Astrocyte (in vitro differentiated cells and primary cell): ENCODE data around the gene PADI4. TPM values are rescaled to one million over a fixed set of nuclear protein-coding genes. Genes with fewer than 3 reads are reported as not detected.

Source experiments
- DNase-seq: peaks from one replicate; pipeline ENCODE4 v3.0.0-alpha.2; 2010; ENCODE audit warnings: low read depth
- FAIRE-seq: peaks from 2 replicates; lab custom pipeline; 2011; peaks lifted over from hg19 to GRCh38; lab: Jason Lieb, UNC
- H2AFZ ChIP-seq: 2 replicates; pipeline ENCODE4 v1.6.0; 2012; ENCODE audit warnings: low read depth, low read length, inconsistent platforms
- H3K27ac ChIP-seq: 2 replicates; pipeline ENCODE4 v1.5.1; 2011; ENCODE audit warnings: low read depth, low read length, inconsistent platforms
- H3K27me3 ChIP-seq: 2 replicates; pipeline ENCODE4 v1.6.0; 2011; ENCODE audit warnings: low read length, inconsistent platforms; ENCODE audit not compliant: insufficient read depth
- H3K36me3 ChIP-seq: 2 replicates; pipeline ENCODE4 v1.5.1; 2011; ENCODE audit warnings: low read length, inconsistent platforms; ENCODE audit not compliant: insufficient read depth
- H3K4me1 ChIP-seq: 2 replicates; pipeline ENCODE4 v1.5.1; 2011; ENCODE audit warnings: low read length, inconsistent platforms; ENCODE audit not compliant: insufficient read depth
- H3K4me2 ChIP-seq: 2 replicates; pipeline ENCODE4 v1.6.0; 2012; ENCODE audit warnings: low read length, inconsistent platforms
- H3K4me3 ChIP-seq: 2 replicates; pipeline ENCODE4 v1.5.1; 2011; ENCODE audit warnings: low read depth, mild to moderate bottlenecking, low read length, inconsistent platforms; ENCODE audit not compliant: insufficient read depth
- H3K79me2 ChIP-seq: 2 replicates; pipeline ENCODE4 v1.6.0; 2012; ENCODE audit warnings: mild to moderate bottlenecking, low read length, inconsistent platforms; ENCODE audit not compliant: insufficient read depth
- H3K9ac ChIP-seq: 2 replicates; pipeline ENCODE4 v1.6.0; 2012; ENCODE audit warnings: mild to moderate bottlenecking, low read length, inconsistent platforms
- H3K9me3 ChIP-seq: 2 replicates; pipeline ENCODE4 v1.5.1; 2012; ENCODE audit warnings: low read depth, mild to moderate bottlenecking, low read length, inconsistent platforms; ENCODE audit not compliant: insufficient read depth
- H4K20me1 ChIP-seq: 2 replicates; pipeline ENCODE4 v1.6.0; 2012; ENCODE audit warnings: low read length, inconsistent platforms; ENCODE audit not compliant: insufficient read depth
- H3K27ac Mint-ChIP-seq: one replicate; pipeline ENCODE4 v1.8.0; 2021; ENCODE audit warnings: mild to moderate bottlenecking, mixed read lengths; ENCODE audit not compliant: unreplicated experiment
- H3K27me3 Mint-ChIP-seq: one replicate; pipeline ENCODE4 v1.8.0; 2021; ENCODE audit warnings: low read depth, mixed read lengths; ENCODE audit not compliant: unreplicated experiment
- H3K36me3 Mint-ChIP-seq: one replicate; pipeline ENCODE4 v1.8.0; 2021; ENCODE audit warnings: low read depth, mixed read lengths; ENCODE audit not compliant: unreplicated experiment
- H3K4me1 Mint-ChIP-seq: one replicate; pipeline ENCODE4 v1.8.0; 2021; ENCODE audit warnings: low read depth, mixed read lengths; ENCODE audit not compliant: unreplicated experiment
- H3K4me3 Mint-ChIP-seq: one replicate; pipeline ENCODE4 v1.8.0; 2021; ENCODE audit warnings: mild to moderate bottlenecking, moderate library complexity, mixed read lengths; ENCODE audit not compliant: unreplicated experiment
- H3K9me3 Mint-ChIP-seq: one replicate; pipeline ENCODE4 v1.8.0; 2021; ENCODE audit warnings: mild to moderate bottlenecking, mixed read lengths; ENCODE audit not compliant: unreplicated experiment
- CTCF ChIP-seq: IDR thresholded peaks from 2 replicates; pipeline ENCODE4 v1.5.1; 2011; ENCODE audit warnings: low read depth, mild to moderate bottlenecking, inconsistent platforms, low read length, moderate library complexity; ENCODE audit not compliant: insufficient read depth
- EZH2 ChIP-seq: IDR thresholded peaks from 2 replicates; pipeline ENCODE4 v1.6.1; 2012; ENCODE audit warnings: mild to moderate bottlenecking, low read length, inconsistent platforms; ENCODE audit not compliant: insufficient read depth
- total RNA-seq: library from RNA; stranded (reverse); gene quantifications from 2 replicates; pipeline ENCODE4 v1.2.1, GENCODE V29; 2021

Gene PADI4
- total RNA-seq, 1 donor from 2014 or later, result not detected

GRCh38 chr1:17329610-17330009, 21.6 kb downstream of the PADI4 start:
- Histone ChIP-seq H3K27ac (no peak overlapping the region), H3K9me3 (no peaks in the 10 kb centered on the region), H3K27me3 (peaks cover 8% of the 10 kb centered on the region), H3K9ac (no peak overlapping the region), H3K79me2 (no peaks in the 10 kb centered on the region), H4K20me1 (no peaks in the 10 kb centered on the region), H3K4me1 (no peaks in the 10 kb centered on the region), H3K4me2 (no peak overlapping the region), H3K4me3 (no peak overlapping the region), H3K36me3 (no peaks in the 10 kb centered on the region), H2AFZ (no peak overlapping the region)
- FAIRE-seq (no peak), DNase-seq (no peak)
- Mint-ChIP-seq H3K4me3 (no peak overlapping the region), H3K36me3 (peaks cover 2% of the 10 kb centered on the region), H3K9me3 (peaks cover 7% of the 10 kb centered on the region), H3K4me1 (no peaks in the 10 kb centered on the region), H3K27ac (no peak overlapping the region), H3K27me3 (peaks cover 19% of the 10 kb centered on the region)
- TF ChIP-seq CTCF (no peak), EZH2 (no peak)

- peaks cover 20% of the 10 kb centered on the region for H3K27me3 Mint-ChIP-seq
- H3K36me3 Mint-ChIP-seq, result peaks cover 2% of the 10 kb centered on the region
- H3K27ac Mint-ChIP-seq, result no peak overlapping the region
- no peaks in the 10 kb centered on the region for H4K20me1 ChIP-seq
- H3K4me3 Mint-ChIP-seq, result no peak overlapping the region
- H3K4me1 ChIP-seq, result no peaks in the 10 kb centered on the region
- peaks cover 8% of the 10 kb centered on the region for H3K27me3 ChIP-seq
- no peaks in the 10 kb centered on the region for H3K36me3 ChIP-seq
- no peak for FAIRE-seq
- no peak for DNase-seq
- H3K9me3 Mint-ChIP-seq, result peaks cover 7% of the 10 kb centered on the region
- TF ChIP-seq EZH2, result no peak
- no peak for TF ChIP-seq CTCF
- H3K4me1 Mint-ChIP-seq, result no peaks in the 10 kb centered on the region
- no peaks in the 10 kb centered on the region for H3K9me3 ChIP-seq
- no peak overlapping the region for H2AFZ ChIP-seq
- H3K4me3 ChIP-seq, result no peak overlapping the region
- H3K4me2 ChIP-seq, result no peak overlapping the region
- H3K9ac ChIP-seq, result no peak overlapping the region
- no peak overlapping the region for H3K27ac ChIP-seq
- no peaks in the 10 kb centered on the region for H3K79me2 ChIP-seq
These were observed 22.9 kb downstream of the PADI4 start for GRCh38 chr1:17330856-17331255.

GRCh38 chr1:17333081-17333480, 25.1 kb downstream of the PADI4 start:
- DNase-seq, result no peak
- Mint-ChIP-seq H3K36me3 (peaks cover 2% of the 10 kb centered on the region), H3K9me3 (peaks cover 7% of the 10 kb centered on the region), H3K27me3 (peaks cover 35% of the 10 kb centered on the region), H3K4me1 (no peaks in the 10 kb centered on the region), H3K27ac (no peak overlapping the region), H3K4me3 (no peak overlapping the region)
- no peak overlapping the region for H3K4me2 ChIP-seq
- H3K9ac ChIP-seq, result no peak overlapping the region
- H3K9me3 ChIP-seq, result no peaks in the 10 kb centered on the region
- no peak overlapping the region for H3K27ac ChIP-seq
- peaks cover 8% of the 10 kb centered on the region for H3K27me3 ChIP-seq
- H3K79me2 ChIP-seq, result no peaks in the 10 kb centered on the region
- H3K4me3 ChIP-seq, result no peak overlapping the region
- no peak overlapping the region for H2AFZ ChIP-seq
- no peak for FAIRE-seq
- H3K36me3 ChIP-seq, result no peaks in the 10 kb centered on the region
- no peak for TF ChIP-seq CTCF
- no peak for TF ChIP-seq EZH2
- H4K20me1 ChIP-seq, result no peaks in the 10 kb centered on the region
- H3K4me1 ChIP-seq, result no peaks in the 10 kb centered on the region
